ENCODE results near the gene CIZ1.

Gene CIZ1

GRCh38 chr9:128204858-128205257 lies 13.5 kb upstream of the CIZ1 start:
- no peaks in the 10 kb centered on the region for H3K9me3 ChIP-seq
- no peak for TF ChIP-seq Cebpa-rat (IDR thresholded peaks at IDR 0.05)
- H3K4me2 ChIP-seq, result peak overlapping the region; percentile 100
- no peaks in the 10 kb centered on the region for H3K27me3 ChIP-seq
- H3K4me3 ChIP-seq, result no peak overlapping the region; the same call in 1 of the 2 replicates
- H3K9ac ChIP-seq, result no peak overlapping the region; the same call in 1 of the 2 replicates
- H3K4me1 ChIP-seq, result peaks cover 67% of the 10 kb centered on the region
- H3K27ac ChIP-seq, result no peak overlapping the region; the same call in 1 of the 2 replicates
- no peaks in the 10 kb centered on the region for H3K36me3 ChIP-seq
- no peaks in the 10 kb centered on the region for H4K20me1 ChIP-seq

DNA sequence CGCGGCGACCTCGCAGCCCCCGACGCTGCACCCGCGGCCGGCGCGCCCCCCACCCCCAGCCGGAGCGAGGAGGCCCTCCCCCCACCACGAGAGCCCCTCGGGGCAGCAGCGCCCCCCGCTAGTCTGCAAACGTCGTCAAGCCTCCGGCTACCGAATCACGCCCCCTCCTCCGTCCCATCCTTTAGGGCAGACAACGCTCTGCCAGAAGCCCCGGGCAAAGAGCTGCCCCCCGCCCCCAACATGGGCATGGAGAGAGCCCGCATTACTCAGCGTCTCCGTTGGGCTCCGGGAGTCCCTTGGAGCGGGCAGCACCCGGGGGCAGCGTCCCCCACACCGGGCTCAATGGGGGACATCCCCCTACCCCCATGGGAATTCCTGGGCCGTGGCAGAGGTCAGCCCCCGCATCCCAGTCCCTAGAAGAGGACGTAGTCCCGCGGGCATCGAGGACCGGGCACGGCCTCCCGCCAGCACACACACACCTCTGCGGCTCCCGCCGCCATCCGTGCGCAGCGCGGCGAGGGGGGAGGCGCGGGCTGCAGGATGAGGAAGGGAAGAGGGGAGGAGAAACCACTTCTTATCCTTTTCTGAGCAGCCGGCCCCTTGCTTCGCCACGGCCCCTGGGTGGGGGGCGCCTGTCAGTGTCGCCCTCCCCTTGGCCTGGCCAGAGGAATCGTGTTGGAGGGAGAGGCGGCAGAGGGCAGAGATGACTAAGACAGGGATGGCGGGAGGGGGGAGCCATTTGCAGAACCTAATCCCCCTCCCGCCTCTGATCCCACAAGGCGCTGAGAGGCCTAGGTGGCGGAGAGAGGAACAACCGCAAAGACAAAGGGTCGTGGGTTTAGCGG lies 12.6 kb upstream of the CIZ1 start:
- peaks cover 58% of the 10 kb centered on the region for H3K4me1 ChIP-seq
- no peak for TF ChIP-seq Cebpa-rat (IDR thresholded peaks at IDR 0.05)
- peak overlapping the region; percentile 75 for H3K9ac ChIP-seq
- H3K4me3 ChIP-seq, result peak overlapping the region; percentile 78
- H3K27ac ChIP-seq, result peak overlapping the region; percentile 39
- H4K20me1 ChIP-seq, result no peaks in the 10 kb centered on the region
- H3K4me2 ChIP-seq, result peak overlapping the region; percentile 100
- H3K9me3 ChIP-seq, result no peaks in the 10 kb centered on the region
- H3K36me3 ChIP-seq, result no peaks in the 10 kb centered on the region
- no peaks in the 10 kb centered on the region for H3K27me3 ChIP-seq

DNA sequence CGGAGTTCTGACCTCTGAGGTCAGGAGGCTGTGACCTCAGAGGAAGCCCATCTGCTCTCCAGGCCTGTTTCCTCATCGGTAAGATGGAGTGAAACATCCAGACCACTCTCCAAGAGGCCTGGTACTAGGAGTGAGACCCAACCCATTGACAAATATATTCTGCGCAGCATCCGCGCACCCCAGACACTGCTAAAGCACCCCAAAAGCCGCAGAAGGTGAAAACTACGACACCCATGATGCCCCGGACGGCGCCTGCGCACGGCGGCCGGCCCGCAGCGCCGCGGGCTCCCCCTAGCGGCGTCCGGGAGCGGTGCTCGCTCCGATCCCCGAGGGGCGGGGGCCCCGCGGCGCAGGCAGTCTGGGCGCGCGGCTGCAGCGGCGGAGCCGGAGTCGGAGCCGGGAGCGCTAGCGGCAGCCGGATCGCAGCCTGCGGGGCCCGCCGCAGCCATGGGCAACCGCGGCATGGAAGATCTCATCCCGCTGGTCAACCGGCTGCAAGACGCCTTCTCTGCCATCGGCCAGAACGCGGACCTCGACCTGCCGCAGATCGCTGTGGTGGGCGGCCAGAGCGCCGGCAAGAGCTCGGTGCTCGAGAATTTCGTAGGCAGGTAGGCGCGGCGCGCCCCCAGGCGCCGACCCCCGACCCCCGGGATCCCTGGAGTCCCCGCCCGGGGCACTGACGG lies 11.8 kb upstream of the CIZ1 start, which contains the start of gene DNM1:
DNM1 (plus strand) TSS at position 356 of the 683 bp plus-strand sequence; CDS start at position 448, 92 bp downstream.
- peak within 1 kb of the TSS; percentile 39 for H3K27ac ChIP-seq
- peak within 1 kb of the TSS; percentile 78 for H3K4me3 ChIP-seq
- H3K4me1 ChIP-seq, result peaks cover 50% of the 10 kb centered on the region
- H3K4me2 ChIP-seq, result peak within 1 kb of the TSS; percentile 100
- no peak for TF ChIP-seq Cebpa-rat (IDR thresholded peaks at IDR 0.05)
- H3K27me3 ChIP-seq, result no peaks in the 10 kb centered on the region
- H4K20me1 ChIP-seq, result no peaks in the 10 kb centered on the region
- no peaks in the 10 kb centered on the region for H3K36me3 ChIP-seq
- H3K9me3 ChIP-seq, result no peaks in the 10 kb centered on the region
- peak within 1 kb of the TSS; percentile 75 for H3K9ac ChIP-seq

- Histone ChIP-seq H3K4me3 (peak overlapping the region; percentile 78), H3K9me3 (no peaks in the 10 kb centered on the region), H4K20me1 (no peaks in the 10 kb centered on the region), H3K4me2 (peak overlapping the region; percentile 100), H3K27me3 (no peaks in the 10 kb centered on the region), H3K4me1 (peaks cover 45% of the 10 kb centered on the region), H3K36me3 (no peaks in the 10 kb centered on the region), H3K27ac (no peak overlapping the region), H3K9ac (no peak overlapping the region)
- TF ChIP-seq Cebpa-rat (IDR thresholded peaks at IDR 0.05), result no peak
Observed at GRCh38 chr9:128202648-128203023, 11.3 kb upstream of the CIZ1 start.

- H3K9me3 ChIP-seq, result no peaks in the 10 kb centered on the region
- H3K4me1 ChIP-seq, result peaks cover 36% of the 10 kb centered on the region
- H3K9ac ChIP-seq, result no peak overlapping the region
- no peak for TF ChIP-seq Cebpa-rat (IDR thresholded peaks at IDR 0.05)
- no peak overlapping the region for H3K4me3 ChIP-seq
- no peak overlapping the region for H3K27ac ChIP-seq
- H4K20me1 ChIP-seq, result no peaks in the 10 kb centered on the region
- no peaks in the 10 kb centered on the region for H3K27me3 ChIP-seq
- H3K36me3 ChIP-seq, result no peaks in the 10 kb centered on the region
- H3K4me2 ChIP-seq, result no peak overlapping the region
Observed at GRCh38 chr9:128201441-128202369, 10.3 kb upstream of the CIZ1 start.

DNA sequence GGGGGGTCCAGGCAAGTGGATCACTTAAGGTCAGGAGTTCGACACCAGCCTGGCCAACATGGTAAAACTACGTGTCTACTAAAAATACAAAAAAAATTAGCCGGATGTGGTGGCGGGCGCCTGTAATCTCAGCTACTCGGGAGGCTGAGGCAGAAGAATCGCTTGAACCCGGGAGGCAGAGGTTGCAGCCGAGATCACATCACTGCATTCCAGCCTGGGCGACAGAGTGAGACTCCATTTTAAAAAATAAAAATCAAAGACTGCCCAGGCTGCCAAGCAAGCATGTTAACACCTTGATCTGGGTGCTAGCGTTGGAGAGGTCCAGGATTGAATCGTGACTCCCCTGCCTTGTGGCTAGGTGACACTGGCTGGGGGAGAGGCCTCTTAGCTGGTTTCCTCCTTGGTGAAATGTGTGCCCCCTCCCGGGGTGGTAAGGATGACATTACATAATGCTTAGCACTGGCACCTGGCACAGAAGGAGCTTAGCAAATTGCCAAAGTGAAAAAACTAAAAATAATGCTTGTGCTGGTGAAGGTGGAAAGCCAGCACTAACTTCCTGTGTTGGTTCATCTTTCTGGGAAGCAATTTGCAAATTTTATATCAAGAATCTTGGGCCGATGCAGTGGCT lies 2.2 kb upstream of the CIZ1 start:
- H3K27ac ChIP-seq, result no peak overlapping the region
- H4K20me1 ChIP-seq, result no peaks in the 10 kb centered on the region
- no peaks in the 10 kb centered on the region for H3K27me3 ChIP-seq
- H3K4me2 ChIP-seq, result no peak overlapping the region
- H3K36me3 ChIP-seq, result peaks cover 16% of the 10 kb centered on the region
- H3K4me3 ChIP-seq, result no peak overlapping the region
- no peak for TF ChIP-seq Cebpa-rat (IDR thresholded peaks at IDR 0.05)
- no peak overlapping the region for H3K9ac ChIP-seq
- H3K4me1 ChIP-seq, result peaks cover 28% of the 10 kb centered on the region
- no peaks in the 10 kb centered on the region for H3K9me3 ChIP-seq

DNA sequence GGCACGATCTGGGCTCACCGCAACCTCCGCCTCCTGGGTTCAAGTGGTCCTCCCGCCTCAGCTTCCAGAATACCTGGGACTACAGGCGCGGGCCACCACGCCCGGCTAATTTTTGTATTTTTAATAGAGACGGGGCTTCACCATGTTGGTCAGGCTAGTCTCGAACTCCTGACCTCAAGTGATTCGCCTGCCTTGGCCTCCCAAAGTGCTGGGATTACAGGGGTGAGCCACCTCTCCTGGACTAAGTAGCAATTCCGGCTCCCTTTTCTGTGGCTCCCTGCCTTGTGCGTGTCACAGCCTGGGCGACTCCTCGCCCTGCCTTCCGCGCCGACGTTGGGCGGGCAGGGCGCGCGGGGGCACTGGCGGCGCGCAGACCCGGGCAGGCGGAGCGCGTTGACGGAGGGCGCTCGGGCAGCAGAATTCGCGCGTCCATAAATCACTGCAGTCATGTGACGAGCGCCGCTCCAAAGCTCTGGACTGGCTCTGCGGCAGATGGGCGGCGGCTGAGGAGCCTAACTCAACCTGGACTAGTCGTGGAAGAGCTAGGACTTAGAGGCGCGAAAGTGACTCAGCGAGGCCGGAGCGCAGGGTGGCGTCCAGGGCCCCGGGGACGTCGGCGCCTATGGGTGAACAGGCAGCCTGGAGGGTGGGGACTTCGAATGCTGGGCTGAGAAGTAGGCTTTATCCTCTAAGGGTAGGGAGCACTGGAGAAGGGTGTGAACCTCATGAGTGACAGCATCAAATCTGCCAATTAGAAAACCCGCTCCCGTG lies 1.4 kb upstream of the CIZ1 start:
- Histone ChIP-seq H3K27me3 (no peaks in the 10 kb centered on the region), H3K27ac (no peak overlapping the region), H3K9ac (no peak overlapping the region), H4K20me1 (no peaks in the 10 kb centered on the region), H3K9me3 (no peaks in the 10 kb centered on the region), H3K36me3 (peaks cover 22% of the 10 kb centered on the region), H3K4me3 (no peak overlapping the region; the same call in 1 of the 2 replicates), H3K4me2 (peak overlapping the region; percentile 92), H3K4me1 (peaks cover 33% of the 10 kb centered on the region)
- TF ChIP-seq Cebpa-rat (IDR thresholded peaks at IDR 0.05), result no peak

DNA sequence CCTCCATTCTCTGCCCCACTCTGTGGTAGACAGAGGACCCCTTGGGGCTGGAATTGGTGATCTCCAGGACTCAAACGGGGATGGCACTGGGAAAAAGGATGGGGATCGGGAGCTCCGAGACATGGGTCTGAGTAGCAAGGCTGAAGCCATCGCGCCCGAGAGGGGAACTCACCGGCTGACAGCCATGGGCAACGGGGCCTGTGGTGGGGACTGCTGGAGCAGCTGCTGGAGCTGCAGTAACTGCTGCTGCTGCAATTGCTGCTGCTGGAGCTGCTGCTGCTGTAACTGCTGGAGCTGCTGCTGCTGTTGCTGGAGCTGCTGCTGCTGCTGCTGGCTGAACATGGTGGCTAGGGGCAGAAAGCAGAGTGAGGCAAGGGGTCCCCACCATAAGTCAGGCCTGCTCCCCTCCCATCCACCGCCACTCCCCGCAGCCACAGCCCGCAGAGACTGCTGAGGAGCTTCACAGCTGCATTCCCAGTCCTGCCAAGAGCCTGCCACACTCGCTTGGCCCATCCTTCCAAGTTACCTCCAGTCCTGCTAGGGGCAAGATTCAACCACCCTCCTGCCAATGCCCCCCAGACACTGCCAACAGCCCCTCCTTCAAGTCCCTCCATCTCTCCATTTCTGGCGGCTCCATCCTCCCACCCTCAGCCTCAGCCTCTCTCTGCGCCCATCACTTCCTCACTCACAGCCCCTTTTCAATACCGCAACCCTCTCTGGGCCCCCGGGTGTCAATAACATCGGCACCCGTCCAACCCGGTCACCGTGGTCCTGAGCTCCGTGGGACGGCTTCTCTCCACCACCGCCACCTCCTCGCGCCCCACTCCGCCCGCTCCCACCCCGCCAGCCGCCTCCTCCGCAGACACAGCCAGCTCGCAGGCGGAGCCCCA lies 611 bp downstream of the CIZ1 start:
- no peak for TF ChIP-seq Cebpa-rat (IDR thresholded peaks at IDR 0.05)

More for the DNA sequence above, 611 bp downstream of the CIZ1 start:
- Histone ChIP-seq H3K9me3 (no peaks in the 10 kb centered on the region), H3K4me3 (peak overlapping the region; percentile 80), H3K4me1 (peaks cover 33% of the 10 kb centered on the region), H3K4me2 (peak overlapping the region; percentile 92), H3K27ac (peak overlapping the region; percentile 88), H3K36me3 (peaks cover 39% of the 10 kb centered on the region), H4K20me1 (no peaks in the 10 kb centered on the region), H3K27me3 (no peaks in the 10 kb centered on the region), H3K9ac (peak overlapping the region; percentile 92)
